Measurements from ENCODE around the gene SERTAD1. TPM values are rescaled to one million over a fixed set of nuclear protein-coding genes. Genes with fewer than 3 reads are reported as not detected.
A peak's percentile ranks its signal among the peaks of the same experiment; 100 is the strongest.
"Not testable (repeated sequence)": the region's sequence is repeated elsewhere in the genome, so short reads cannot be mapped to it uniquely, and the experiment has no call there.

The SERTAD1 gene
- polyA plus RNA-seq, 2 donors: 20.7 to 21.5 TPM

GRCh38 chr19:40408598-40408925, 17.2 kb downstream of the SERTAD1 start:
- H3K9me3 ChIP-seq (ENCODE audit: control insufficient read depth in 2 of 2, insufficient read depth in 1 of 2, low read depth in 1 of 2, low read length in 1 of 2); H3K27me3 ChIP-seq (ENCODE audit: control insufficient read depth in 1 of 2, insufficient read depth in 2 of 2, low read length in 2 of 2); H3K4me3 ChIP-seq (ENCODE audit: low read depth in 1 of 2, low read length in 2 of 2); H3K27ac ChIP-seq (ENCODE audit: low read depth in 2 of 2, low read length in 1 of 2); H3K4me1 ChIP-seq (ENCODE audit: control insufficient read depth in 2 of 2, insufficient read depth in 2 of 2, low read length in 1 of 2); H3K36me3 ChIP-seq (ENCODE audit: control insufficient read depth in 2 of 2, insufficient read depth in 2 of 2, low read length in 1 of 2): not testable (repeated sequence)
- 82 to 87% methylated on average over 8 of the region's 8 CpGs for WGBS, 2 donors

DNA sequence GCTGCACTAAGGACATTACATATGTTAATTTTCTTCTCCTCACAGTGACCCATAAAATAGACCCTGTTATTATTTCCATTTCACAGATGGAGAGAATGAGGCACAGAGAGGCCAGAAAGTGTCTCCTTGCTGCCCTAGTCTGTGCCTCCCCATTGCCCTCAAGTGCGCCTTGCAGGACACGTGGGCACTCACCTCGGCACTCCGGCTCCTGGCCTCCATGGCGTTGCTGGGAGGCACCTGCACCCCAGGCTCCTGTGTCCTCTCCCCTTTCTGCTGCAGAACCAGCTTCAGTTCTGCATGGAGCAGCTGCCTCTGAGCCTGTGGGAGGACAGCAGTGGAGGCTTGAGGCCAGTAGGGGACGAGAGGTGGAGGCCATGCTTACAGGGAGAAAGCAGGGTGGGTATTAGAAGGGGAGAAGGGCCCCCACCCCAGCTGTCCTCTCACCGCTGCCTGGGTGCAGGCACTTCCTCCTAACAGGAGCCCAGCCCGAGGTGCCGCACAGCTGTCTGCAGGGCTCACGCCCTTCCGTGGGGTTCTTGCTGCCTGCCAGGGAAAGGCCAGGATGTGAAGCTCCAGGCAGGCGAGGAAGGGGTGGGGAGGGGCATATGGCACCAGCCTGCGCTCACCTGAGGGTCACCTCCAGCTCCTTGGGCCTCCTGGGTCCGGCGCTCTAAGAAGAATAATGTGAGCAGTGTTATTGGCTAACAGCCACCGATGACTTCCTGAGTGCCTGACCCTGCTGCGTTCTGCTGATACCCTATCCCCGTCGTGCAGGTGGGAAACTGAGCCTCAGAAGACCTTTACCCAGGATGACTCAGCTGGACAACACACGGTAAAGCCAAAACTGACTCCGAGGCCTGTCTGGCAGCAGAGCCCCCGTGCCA, 17.8 kb downstream of the SERTAD1 start:
- H3K36me3 ChIP-seq (ENCODE audit: control insufficient read depth in 2 of 2, insufficient read depth in 2 of 2, low read length in 1 of 2): no peaks in the 10 kb centered on the region
- WGBS, 2 donors: 54 to 57% methylated on average over 22 of the region's 22 CpGs
- H3K4me1 ChIP-seq (ENCODE audit: control insufficient read depth in 2 of 2, insufficient read depth in 2 of 2, low read length in 1 of 2): peaks cover 0 to 2% of the 10 kb centered on the region in 2 donors
- no peaks in the 10 kb centered on the region for H3K9me3 ChIP-seq (ENCODE audit: control insufficient read depth in 2 of 2, insufficient read depth in 1 of 2, low read depth in 1 of 2, low read length in 1 of 2)
- H3K4me3 ChIP-seq (ENCODE audit: low read depth in 1 of 2, low read length in 2 of 2): no peak overlapping the region
- H3K27me3 ChIP-seq (ENCODE audit: control insufficient read depth in 1 of 2, insufficient read depth in 2 of 2, low read length in 2 of 2): no peaks in the 10 kb centered on the region
- no peak overlapping the region for H3K27ac ChIP-seq (ENCODE audit: low read depth in 2 of 2, low read length in 1 of 2)

GRCh38 chr19:40403262-40403984, 22.4 kb downstream of the SERTAD1 start:
- Histone ChIP-seq H3K4me3 (ENCODE audit: low read depth in 1 of 2, low read length in 2 of 2) (peak overlapping the region; percentile 53 to 64), H3K36me3 (ENCODE audit: control insufficient read depth in 2 of 2, insufficient read depth in 2 of 2, low read length in 1 of 2) (no peaks in the 10 kb centered on the region), H3K4me1 (ENCODE audit: control insufficient read depth in 2 of 2, insufficient read depth in 2 of 2, low read length in 1 of 2) (peaks cover 4% of the 10 kb centered on the region in 2 donors), H3K9me3 (ENCODE audit: control insufficient read depth in 2 of 2, insufficient read depth in 1 of 2, low read depth in 1 of 2, low read length in 1 of 2) (no peaks in the 10 kb centered on the region), H3K27ac (ENCODE audit: low read depth in 2 of 2, low read length in 1 of 2) (peak overlapping the region; percentile 64 to 85), H3K27me3 (ENCODE audit: control insufficient read depth in 1 of 2, insufficient read depth in 2 of 2, low read length in 2 of 2) (no peaks in the 10 kb centered on the region)
- WGBS, 2 donors: 1% methylated on average over 41 of the region's 41 CpGs

DNA sequence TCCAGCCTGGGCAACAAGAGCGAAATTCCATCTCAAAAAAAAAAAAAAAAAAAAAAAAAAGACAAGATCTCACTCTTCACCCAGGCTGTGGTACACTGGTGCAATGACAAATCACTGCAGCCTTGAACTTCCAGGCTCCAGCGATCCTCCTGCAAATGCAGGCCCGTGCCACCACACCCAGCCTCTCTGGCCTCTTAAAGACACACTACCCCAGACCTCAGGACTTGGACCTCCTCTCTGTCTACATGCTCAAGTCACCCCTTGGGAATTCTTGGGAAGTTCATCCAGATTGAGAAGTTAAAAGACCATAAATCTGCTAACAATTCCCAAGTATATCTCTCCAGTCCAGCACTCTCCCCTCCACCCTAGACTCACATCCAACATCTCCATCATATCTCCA, 25.2 kb downstream of the SERTAD1 start:
- WGBS, 2 donors: 22 to 57% methylated on average over 2 to 3 of the region's 3 CpGs
- H3K9me3 ChIP-seq (ENCODE audit: control insufficient read depth in 2 of 2, insufficient read depth in 1 of 2, low read depth in 1 of 2, low read length in 1 of 2): no peaks in the 10 kb centered on the region
- H3K4me1 ChIP-seq (ENCODE audit: control insufficient read depth in 2 of 2, insufficient read depth in 2 of 2, low read length in 1 of 2): peaks cover 4% of the 10 kb centered on the region in 2 donors
- no peak overlapping the region for H3K27ac ChIP-seq (ENCODE audit: low read depth in 2 of 2, low read length in 1 of 2)
- no peaks in the 10 kb centered on the region for H3K36me3 ChIP-seq (ENCODE audit: control insufficient read depth in 2 of 2, insufficient read depth in 2 of 2, low read length in 1 of 2)
- no peaks in the 10 kb centered on the region for H3K27me3 ChIP-seq (ENCODE audit: control insufficient read depth in 1 of 2, insufficient read depth in 2 of 2, low read length in 2 of 2)
- no peak overlapping the region for H3K4me3 ChIP-seq (ENCODE audit: low read depth in 1 of 2, low read length in 2 of 2)

- peaks cover 2 to 4% of the 10 kb centered on the region in 2 donors for H3K4me1 ChIP-seq (ENCODE audit: control insufficient read depth in 2 of 2, insufficient read depth in 2 of 2, low read length in 1 of 2)
- H3K36me3 ChIP-seq (ENCODE audit: control insufficient read depth in 2 of 2, insufficient read depth in 2 of 2, low read length in 1 of 2): no peaks in the 10 kb centered on the region
- no peaks in the 10 kb centered on the region for H3K9me3 ChIP-seq (ENCODE audit: control insufficient read depth in 2 of 2, insufficient read depth in 1 of 2, low read depth in 1 of 2, low read length in 1 of 2)
- no peaks in the 10 kb centered on the region for H3K27me3 ChIP-seq (ENCODE audit: control insufficient read depth in 1 of 2, insufficient read depth in 2 of 2, low read length in 2 of 2)
- WGBS, 2 donors: 54 to 55% methylated on average over 47 to 49 of the region's 49 CpGs
- H3K4me3 ChIP-seq (ENCODE audit: low read depth in 1 of 2, low read length in 2 of 2): no peak overlapping the region
- no peak overlapping the region for H3K27ac ChIP-seq (ENCODE audit: low read depth in 2 of 2, low read length in 1 of 2)
These were observed 27.2 kb downstream of the SERTAD1 start for GRCh38 chr19:40398417-40399131.

DNA sequence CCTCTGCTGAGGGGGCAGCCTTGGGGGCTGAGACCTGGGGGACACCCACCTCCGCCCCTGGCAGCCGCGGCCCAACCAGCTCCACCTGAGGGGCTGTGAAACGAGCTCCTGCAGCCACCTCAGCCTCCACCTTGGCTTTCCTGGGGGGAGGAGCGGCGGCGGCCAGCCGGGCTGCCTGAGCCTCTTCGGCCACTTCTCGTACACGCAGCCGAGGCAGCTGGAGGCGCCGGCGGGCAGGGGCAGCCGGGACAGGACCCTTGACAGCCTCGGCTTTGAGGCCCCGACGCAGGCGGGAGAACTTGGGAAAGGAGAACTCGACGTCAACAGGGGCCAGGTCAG, 28.3 kb downstream of the SERTAD1 start:
- Histone ChIP-seq H3K27me3 (ENCODE audit: control insufficient read depth in 1 of 2, insufficient read depth in 2 of 2, low read length in 2 of 2) (no peaks in the 10 kb centered on the region), H3K4me3 (ENCODE audit: low read depth in 1 of 2, low read length in 2 of 2) (no peak overlapping the region), H3K27ac (ENCODE audit: low read depth in 2 of 2, low read length in 1 of 2) (no peak overlapping the region), H3K36me3 (ENCODE audit: control insufficient read depth in 2 of 2, insufficient read depth in 2 of 2, low read length in 1 of 2) (no peaks in the 10 kb centered on the region), H3K4me1 (ENCODE audit: control insufficient read depth in 2 of 2, insufficient read depth in 2 of 2, low read length in 1 of 2) (peaks cover 9 to 12% of the 10 kb centered on the region in 2 donors), H3K9me3 (ENCODE audit: control insufficient read depth in 2 of 2, insufficient read depth in 1 of 2, low read depth in 1 of 2, low read length in 1 of 2) (no peaks in the 10 kb centered on the region)
- WGBS, 2 donors: 94 to 96% methylated on average over 19 to 22 of the region's 22 CpGs

- H3K36me3 ChIP-seq (ENCODE audit: control insufficient read depth in 2 of 2, insufficient read depth in 2 of 2, low read length in 1 of 2): no peaks in the 10 kb centered on the region
- no peaks in the 10 kb centered on the region for H3K9me3 ChIP-seq (ENCODE audit: control insufficient read depth in 2 of 2, insufficient read depth in 1 of 2, low read depth in 1 of 2, low read length in 1 of 2)
- 84 to 90% methylated on average over 20 of the region's 20 CpGs for WGBS, 2 donors
- no peaks in the 10 kb centered on the region for H3K27me3 ChIP-seq (ENCODE audit: control insufficient read depth in 1 of 2, insufficient read depth in 2 of 2, low read length in 2 of 2)
- no peak overlapping the region for H3K4me3 ChIP-seq (ENCODE audit: low read depth in 1 of 2, low read length in 2 of 2)
- no peak overlapping the region for H3K27ac ChIP-seq (ENCODE audit: low read depth in 2 of 2, low read length in 1 of 2)
- H3K4me1 ChIP-seq (ENCODE audit: control insufficient read depth in 2 of 2, insufficient read depth in 2 of 2, low read length in 1 of 2): peaks cover 9 to 17% of the 10 kb centered on the region in 2 donors
These were observed 28.8 kb downstream of the SERTAD1 start for GRCh38 chr19:40396886-40397567.

GRCh38 chr19:40395956-40396355, 29.8 kb downstream of the SERTAD1 start:
- Histone ChIP-seq H3K9me3 (ENCODE audit: control insufficient read depth in 2 of 2, insufficient read depth in 1 of 2, low read depth in 1 of 2, low read length in 1 of 2) (no peaks in the 10 kb centered on the region), H3K27ac (ENCODE audit: low read depth in 2 of 2, low read length in 1 of 2) (no peak overlapping the region), H3K4me1 (ENCODE audit: control insufficient read depth in 2 of 2, insufficient read depth in 2 of 2, low read length in 1 of 2) (peaks cover 9 to 17% of the 10 kb centered on the region in 2 donors), H3K27me3 (ENCODE audit: control insufficient read depth in 1 of 2, insufficient read depth in 2 of 2, low read length in 2 of 2) (no peaks in the 10 kb centered on the region), H3K4me3 (ENCODE audit: low read depth in 1 of 2, low read length in 2 of 2) (no peak overlapping the region), H3K36me3 (ENCODE audit: control insufficient read depth in 2 of 2, insufficient read depth in 2 of 2, low read length in 1 of 2) (no peaks in the 10 kb centered on the region)
- WGBS, 2 donors: 86 to 89% methylated on average over 14 of the region's 14 CpGs

- Histone ChIP-seq H3K9me3 (ENCODE audit: control insufficient read depth in 2 of 2, insufficient read depth in 1 of 2, low read depth in 1 of 2, low read length in 1 of 2) (no peaks in the 10 kb centered on the region), H3K4me1 (ENCODE audit: control insufficient read depth in 2 of 2, insufficient read depth in 2 of 2, low read length in 1 of 2) (peaks cover 9 to 17% of the 10 kb centered on the region in 2 donors), H3K4me3 (ENCODE audit: low read depth in 1 of 2, low read length in 2 of 2) (no peak overlapping the region), H3K27ac (ENCODE audit: low read depth in 2 of 2, low read length in 1 of 2) (no peak overlapping the region), H3K36me3 (ENCODE audit: control insufficient read depth in 2 of 2, insufficient read depth in 2 of 2, low read length in 1 of 2) (no peaks in the 10 kb centered on the region), H3K27me3 (ENCODE audit: control insufficient read depth in 1 of 2, insufficient read depth in 2 of 2, low read length in 2 of 2) (no peaks in the 10 kb centered on the region)
- WGBS, 2 donors: 74% methylated on average over 13 of the region's 13 CpGs
These were observed 31.0 kb downstream of the SERTAD1 start for GRCh38 chr19:40394816-40395210.

Measured in esophagus (tissue), 2 donors.